Right atrium auricular region (tissue), 2 donors: ENCODE data around the gene RESF1. TPM values are rescaled to one million over a fixed set of nuclear protein-coding genes. Genes with fewer than 3 reads are reported as not detected.
A peak's percentile ranks its signal among the peaks of the same experiment; 100 is the strongest.

Experiments
- DNase-seq: peaks from one replicate; pipeline ENCODE4 v3.0.0-alpha.2; 2019; ENCODE audit warnings: low spot score
- H3K27ac ChIP-seq, 2 donors: fragments of 200-600 bp; sonication (generic); 1 replicate in 1 of 2; 2 replicates in 1 of 2; pipeline ENCODE4 v1.5.1; 2016 to 2019
- H3K27me3 ChIP-seq, 2 donors: fragments of 200-600 bp; sonication (generic); one replicate each; pipeline versions ENCODE4 v1.5.1 to v1.6.0; 2017 to 2019
- H3K36me3 ChIP-seq: fragments of 200-600 bp; sonication (generic); one replicate; pipeline ENCODE4 v1.5.1; 2016
- H3K4me1 ChIP-seq, 2 donors: fragments of 200-600 bp; sonication (generic); one replicate each; pipeline versions ENCODE4 v1.5.1 to v1.6.0; 2017 to 2019
- H3K4me3 ChIP-seq, 2 donors: fragments of 200-600 bp; sonication (generic); 1 replicate in 1 of 2; 2 replicates in 1 of 2; pipeline ENCODE4 v1.5.1; 2017 to 2019; ENCODE audit warnings: mild to moderate bottlenecking in 1 of 2, moderate library complexity in 1 of 2
- H3K9me3 ChIP-seq, 2 donors: fragments of 200-600 bp; sonication (generic); one replicate each; pipeline ENCODE4 v1.5.1; 2019
- total RNA-seq, 2 donors: library from RNA; depleted of rRNA; stranded (reverse); fragments of >200 nt; gene quantifications; one replicate each; pipeline ENCODE4 v1.1.0, GENCODE V29; 2016
- TF ChIP-seq, protein P1 (sequence below), 2 donors: fragments of 200-600 bp; sonication (generic); IDR thresholded peaks; one replicate each; pipeline ENCODE4 v1.5.1; 2019; ENCODE audit warnings: antibody characterized with exemption in 2 of 2

Gene RESF1
- total RNA-seq, 2 donors from 2014 or later, result 20.7 to 31.5 TPM

GRCh38 chr12:31954925-31955858 lies 4.0 kb upstream of the RESF1 start:
- H3K36me3 ChIP-seq, result no peaks in the 10 kb centered on the region
- TF ChIP-seq, protein P1, sequence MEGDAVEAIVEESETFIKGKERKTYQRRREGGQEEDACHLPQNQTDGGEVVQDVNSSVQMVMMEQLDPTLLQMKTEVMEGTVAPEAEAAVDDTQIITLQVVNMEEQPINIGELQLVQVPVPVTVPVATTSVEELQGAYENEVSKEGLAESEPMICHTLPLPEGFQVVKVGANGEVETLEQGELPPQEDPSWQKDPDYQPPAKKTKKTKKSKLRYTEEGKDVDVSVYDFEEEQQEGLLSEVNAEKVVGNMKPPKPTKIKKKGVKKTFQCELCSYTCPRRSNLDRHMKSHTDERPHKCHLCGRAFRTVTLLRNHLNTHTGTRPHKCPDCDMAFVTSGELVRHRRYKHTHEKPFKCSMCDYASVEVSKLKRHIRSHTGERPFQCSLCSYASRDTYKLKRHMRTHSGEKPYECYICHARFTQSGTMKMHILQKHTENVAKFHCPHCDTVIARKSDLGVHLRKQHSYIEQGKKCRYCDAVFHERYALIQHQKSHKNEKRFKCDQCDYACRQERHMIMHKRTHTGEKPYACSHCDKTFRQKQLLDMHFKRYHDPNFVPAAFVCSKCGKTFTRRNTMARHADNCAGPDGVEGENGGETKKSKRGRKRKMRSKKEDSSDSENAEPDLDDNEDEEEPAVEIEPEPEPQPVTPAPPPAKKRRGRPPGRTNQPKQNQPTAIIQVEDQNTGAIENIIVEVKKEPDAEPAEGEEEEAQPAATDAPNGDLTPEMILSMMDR (IDR thresholded peaks at IDR 0.05), result no peak

DNA sequence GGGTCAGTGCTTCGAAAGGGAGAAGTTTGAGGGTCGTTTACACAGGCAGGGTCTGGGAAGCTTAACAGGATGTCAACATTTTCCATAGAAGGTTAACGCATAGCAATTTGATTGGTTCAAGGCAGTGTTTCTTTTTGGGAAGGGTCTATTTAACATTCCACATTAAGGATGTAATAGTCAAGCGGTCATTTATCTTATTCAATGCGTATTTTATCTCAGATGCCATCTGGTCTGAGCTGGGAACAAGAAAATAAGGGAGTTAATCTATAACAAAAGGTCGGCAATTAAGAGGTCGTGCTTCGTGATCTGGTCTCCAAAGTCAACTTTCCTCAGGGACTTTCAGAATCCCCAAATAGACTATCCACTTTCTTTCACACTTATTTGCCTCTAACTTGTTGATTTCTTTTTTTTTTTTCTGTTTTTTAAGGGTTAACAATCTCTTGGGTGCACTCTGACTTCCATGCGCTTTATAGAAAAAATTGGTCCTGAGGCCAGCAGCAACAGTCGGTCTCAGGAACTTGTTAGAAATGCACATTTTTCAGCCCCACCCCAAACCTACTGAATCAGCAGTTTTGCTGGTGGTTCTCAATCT lies 550 bp upstream of the RESF1 start:
- DNase-seq, result no peak
- H3K36me3 ChIP-seq, result no peaks in the 10 kb centered on the region
- no peaks in the 10 kb centered on the region for H3K9me3 ChIP-seq
- peaks cover 0 to 39% of the 10 kb centered on the region in 2 donors for H3K4me1 ChIP-seq
- H3K27ac ChIP-seq, result peak overlapping the region; percentile 90 to 93
- H3K4me3 ChIP-seq, result peak overlapping the region; percentile 72 to 77
- no peaks in the 10 kb centered on the region for H3K27me3 ChIP-seq
- TF ChIP-seq, protein P1 (IDR thresholded peaks at IDR 0.05), result no peak

More at GRCh38 chr12:31954925-31955858, 4.0 kb upstream of the RESF1 start:
- DNase-seq, result no peak
- Histone ChIP-seq H3K9me3 (no peaks in the 10 kb centered on the region), H3K27ac (no peak overlapping the region), H3K4me3 (no peak overlapping the region), H3K27me3 (no peaks in the 10 kb centered on the region), H3K4me1 (peaks cover 0 to 10% of the 10 kb centered on the region in 2 donors)

GRCh38 chr12:31959701-31960391 lies 631 bp downstream of the RESF1 start:
- peaks cover 0 to 39% of the 10 kb centered on the region in 2 donors for H3K4me1 ChIP-seq
- no peaks in the 10 kb centered on the region for H3K36me3 ChIP-seq
- peak overlapping the region; percentile 90 to 93 for H3K27ac ChIP-seq
- DNase-seq, result peak; percentile 66
- TF ChIP-seq, protein P1 (IDR thresholded peaks at IDR 0.05), result peak in 1 of 2 donors; percentile 18
- peak overlapping the region; percentile 72 to 77 for H3K4me3 ChIP-seq
- H3K9me3 ChIP-seq, result no peaks in the 10 kb centered on the region
- H3K27me3 ChIP-seq, result no peaks in the 10 kb centered on the region

- H3K9me3 ChIP-seq, result no peaks in the 10 kb centered on the region
- no peak overlapping the region for H3K27ac ChIP-seq
- peak overlapping the region; percentile 72 to 77 for H3K4me3 ChIP-seq
- no peaks in the 10 kb centered on the region for H3K27me3 ChIP-seq
- H3K36me3 ChIP-seq, result no peaks in the 10 kb centered on the region
- TF ChIP-seq, protein P1 (IDR thresholded peaks at IDR 0.05), result no peak
- H3K4me1 ChIP-seq, result peaks cover 0 to 43% of the 10 kb centered on the region in 2 donors
- no peak for DNase-seq
These were observed 1.9 kb downstream of the RESF1 start for GRCh38 chr12:31961137-31961536.

GRCh38 chr12:31962076-31962475 lies 2.9 kb downstream of the RESF1 start:
- Histone ChIP-seq H3K4me1 (peaks cover 0 to 52% of the 10 kb centered on the region in 2 donors), H3K4me3 (no peak overlapping the region)

More at GRCh38 chr12:31962076-31962475, 2.9 kb downstream of the RESF1 start:
- Histone ChIP-seq H3K9me3 (no peaks in the 10 kb centered on the region), H3K27me3 (no peaks in the 10 kb centered on the region), H3K36me3 (no peaks in the 10 kb centered on the region), H3K27ac (no peak overlapping the region)
- TF ChIP-seq, protein P1 (IDR thresholded peaks at IDR 0.05), result no peak
- no peak for DNase-seq
